ENCODE results near the gene MACF1.
A peak's percentile ranks its signal among the peaks of the same experiment; 100 is the strongest.

MACF1 gene

DNA sequence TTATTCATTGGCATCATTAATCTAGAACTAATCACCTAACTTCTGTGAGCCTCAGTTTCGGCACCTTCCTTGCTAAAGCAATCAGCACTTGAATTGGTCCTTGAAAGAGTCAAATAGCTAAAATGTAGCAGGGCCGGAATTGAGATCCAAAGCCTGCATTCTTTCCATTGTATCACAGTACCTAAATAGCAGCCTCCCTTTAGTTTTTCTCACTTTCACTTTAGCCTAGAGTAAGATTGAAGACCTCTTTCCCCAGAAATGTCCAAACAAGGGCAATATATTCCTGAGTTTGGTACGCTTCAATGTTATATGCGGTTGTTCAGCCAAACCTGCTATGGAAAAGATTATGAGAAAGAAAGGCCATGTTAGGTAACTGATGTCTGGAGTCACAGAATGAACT, 165.1 kb downstream of the MACF1 start:
- TF ChIP-seq, protein P1, sequence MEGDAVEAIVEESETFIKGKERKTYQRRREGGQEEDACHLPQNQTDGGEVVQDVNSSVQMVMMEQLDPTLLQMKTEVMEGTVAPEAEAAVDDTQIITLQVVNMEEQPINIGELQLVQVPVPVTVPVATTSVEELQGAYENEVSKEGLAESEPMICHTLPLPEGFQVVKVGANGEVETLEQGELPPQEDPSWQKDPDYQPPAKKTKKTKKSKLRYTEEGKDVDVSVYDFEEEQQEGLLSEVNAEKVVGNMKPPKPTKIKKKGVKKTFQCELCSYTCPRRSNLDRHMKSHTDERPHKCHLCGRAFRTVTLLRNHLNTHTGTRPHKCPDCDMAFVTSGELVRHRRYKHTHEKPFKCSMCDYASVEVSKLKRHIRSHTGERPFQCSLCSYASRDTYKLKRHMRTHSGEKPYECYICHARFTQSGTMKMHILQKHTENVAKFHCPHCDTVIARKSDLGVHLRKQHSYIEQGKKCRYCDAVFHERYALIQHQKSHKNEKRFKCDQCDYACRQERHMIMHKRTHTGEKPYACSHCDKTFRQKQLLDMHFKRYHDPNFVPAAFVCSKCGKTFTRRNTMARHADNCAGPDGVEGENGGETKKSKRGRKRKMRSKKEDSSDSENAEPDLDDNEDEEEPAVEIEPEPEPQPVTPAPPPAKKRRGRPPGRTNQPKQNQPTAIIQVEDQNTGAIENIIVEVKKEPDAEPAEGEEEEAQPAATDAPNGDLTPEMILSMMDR (IDR thresholded peaks at IDR 0.05; ENCODE audit: unreplicated experiment in 3 of 3), result no peak
- H3K36me3 Mint-ChIP-seq (ENCODE audit: low read depth), result peaks cover 65% of the 10 kb centered on the region
- no peaks in the 10 kb centered on the region for H3K27me3 Mint-ChIP-seq (ENCODE audit: low read depth)
- H3K4me1 Mint-ChIP-seq, result no peaks in the 10 kb centered on the region
- H3K27ac Mint-ChIP-seq, result no peak overlapping the region
- no peak overlapping the region for H3K4me3 Mint-ChIP-seq
- no peaks in the 10 kb centered on the region for H3K9me3 Mint-ChIP-seq

DNA sequence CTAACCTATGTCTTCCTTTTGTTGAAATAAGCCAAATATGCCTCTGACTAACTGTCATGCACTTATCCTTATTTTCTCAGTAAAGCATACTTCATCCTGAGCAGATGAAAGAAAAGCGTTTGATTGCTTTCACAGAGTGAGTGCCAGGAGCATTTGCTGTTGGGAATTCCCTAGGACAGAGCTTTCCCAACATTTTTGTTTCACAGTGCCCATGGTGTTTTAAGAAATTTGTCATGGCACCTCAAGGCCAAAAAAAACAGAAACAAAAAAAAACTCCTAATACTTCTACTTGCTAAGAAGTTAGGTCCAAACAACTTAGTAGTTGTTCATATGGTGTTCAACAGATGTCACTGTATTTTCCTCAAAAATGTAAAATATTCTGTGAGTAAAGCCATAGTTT, 166.1 kb downstream of the MACF1 start:
- no peaks in the 10 kb centered on the region for H3K9me3 Mint-ChIP-seq
- no peaks in the 10 kb centered on the region for H3K4me1 Mint-ChIP-seq
- H3K4me3 Mint-ChIP-seq, result no peak overlapping the region
- H3K27ac Mint-ChIP-seq, result no peak overlapping the region
- TF ChIP-seq, protein P1 (IDR thresholded peaks at IDR 0.05; ENCODE audit: unreplicated experiment in 3 of 3), result no peak
- no peaks in the 10 kb centered on the region for H3K27me3 Mint-ChIP-seq (ENCODE audit: low read depth)
- peaks cover 66% of the 10 kb centered on the region for H3K36me3 Mint-ChIP-seq (ENCODE audit: low read depth)

DNA sequence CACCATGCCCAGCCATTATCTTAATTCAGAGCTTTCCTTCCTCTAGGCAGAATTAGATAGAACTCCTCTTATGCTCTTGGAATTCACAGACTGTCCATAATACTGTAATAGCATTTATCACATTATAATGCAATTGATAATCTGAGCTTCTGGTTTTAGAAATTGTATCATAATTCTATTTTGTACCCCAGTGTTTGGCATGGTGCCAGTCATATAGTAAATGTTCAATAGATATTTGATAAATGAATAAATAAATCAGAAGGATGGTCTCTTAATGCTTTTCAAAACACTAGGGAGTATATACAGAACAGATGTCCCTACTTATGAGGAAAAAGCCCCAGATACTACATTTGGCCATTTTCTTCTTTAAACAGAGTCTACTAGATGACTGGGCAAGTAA, 167.6 kb downstream of the MACF1 start:
- H3K36me3 Mint-ChIP-seq (ENCODE audit: low read depth), result peaks cover 61% of the 10 kb centered on the region
- no peak overlapping the region for H3K27ac Mint-ChIP-seq
- H3K27me3 Mint-ChIP-seq (ENCODE audit: low read depth), result no peaks in the 10 kb centered on the region
- TF ChIP-seq, protein P1 (IDR thresholded peaks at IDR 0.05; ENCODE audit: unreplicated experiment in 3 of 3), result no peak
- no peak overlapping the region for H3K4me3 Mint-ChIP-seq
- no peaks in the 10 kb centered on the region for H3K4me1 Mint-ChIP-seq
- no peaks in the 10 kb centered on the region for H3K9me3 Mint-ChIP-seq

DNA sequence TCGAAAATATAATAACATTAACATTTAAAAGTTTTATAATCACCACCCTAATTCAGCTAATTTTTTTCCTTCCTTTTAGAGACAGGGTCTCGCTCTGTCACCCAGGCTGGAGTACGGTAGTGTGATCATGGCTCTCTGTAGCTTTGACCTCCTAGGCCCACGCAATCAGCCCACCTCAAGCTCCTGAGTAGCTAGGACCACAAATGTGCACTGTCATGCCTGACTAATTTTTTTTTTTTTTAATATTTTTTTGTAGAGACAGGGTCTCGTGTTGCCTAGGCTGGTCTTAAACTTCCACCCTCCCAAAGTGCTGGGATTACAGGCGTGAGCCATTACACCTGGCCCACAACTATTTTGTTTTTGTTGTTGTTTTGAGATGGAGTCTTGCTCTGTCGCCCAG, 172.2 kb downstream of the MACF1 start:
- Mint-ChIP-seq H3K27ac (no peak overlapping the region), H3K36me3 (ENCODE audit: low read depth) (peaks cover 48% of the 10 kb centered on the region), H3K9me3 (no peaks in the 10 kb centered on the region), H3K4me3 (no peak overlapping the region), H3K27me3 (ENCODE audit: low read depth) (no peaks in the 10 kb centered on the region), H3K4me1 (no peaks in the 10 kb centered on the region)
- TF ChIP-seq, protein P1 (IDR thresholded peaks at IDR 0.05; ENCODE audit: unreplicated experiment in 3 of 3), result no peak

DNA sequence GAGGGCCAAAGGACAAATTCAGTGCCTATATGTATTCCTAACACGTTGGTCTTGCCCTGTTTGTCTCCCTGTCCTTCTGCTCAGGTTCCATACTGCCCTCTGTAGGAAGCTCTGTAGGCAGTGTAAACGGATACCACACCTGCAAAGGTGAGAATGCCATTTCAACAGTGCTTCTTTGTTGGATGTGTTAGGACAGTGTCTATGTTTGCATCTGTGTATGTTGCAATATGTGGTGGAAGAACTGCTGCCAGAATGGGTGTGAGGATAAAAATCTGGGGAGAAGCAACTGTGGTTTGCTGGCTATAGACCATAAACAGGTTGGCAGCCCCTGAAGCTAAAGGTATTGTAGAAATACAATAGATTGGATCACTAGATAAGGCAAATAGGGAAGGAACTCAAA, 173.9 kb downstream of the MACF1 start:
- Mint-ChIP-seq H3K27ac (peak overlapping the region in 1 of 3 experiments; percentile 23), H3K4me3 (no peak overlapping the region)

DNA sequence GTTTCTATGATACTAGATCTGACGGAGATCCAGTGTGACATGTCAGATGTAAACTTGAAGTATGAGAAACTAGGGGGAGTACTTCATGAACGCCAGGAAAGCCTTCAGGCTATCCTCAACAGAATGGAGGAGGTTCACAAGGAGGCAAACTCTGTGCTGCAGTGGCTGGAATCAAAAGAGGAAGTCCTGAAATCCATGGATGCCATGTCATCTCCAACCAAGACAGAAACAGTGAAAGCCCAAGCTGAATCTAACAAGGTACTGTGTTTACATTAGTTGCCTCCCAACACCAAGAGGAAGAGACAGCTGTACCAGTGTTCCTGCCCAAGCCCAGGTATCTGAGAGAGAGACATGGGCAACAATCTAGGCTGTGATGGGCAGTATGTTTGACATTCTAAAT, 174.7 kb downstream of the MACF1 start:
- H3K27me3 Mint-ChIP-seq (ENCODE audit: low read depth), result no peaks in the 10 kb centered on the region
- peaks cover 53% of the 10 kb centered on the region for H3K36me3 Mint-ChIP-seq (ENCODE audit: low read depth)
- H3K27ac Mint-ChIP-seq, result no peak overlapping the region
- no peak overlapping the region for H3K4me3 Mint-ChIP-seq
- no peaks in the 10 kb centered on the region for H3K9me3 Mint-ChIP-seq
- H3K4me1 Mint-ChIP-seq, result no peaks in the 10 kb centered on the region
- TF ChIP-seq, protein P1 (IDR thresholded peaks at IDR 0.05; ENCODE audit: unreplicated experiment in 3 of 3), result no peak

More for the DNA sequence above, 173.9 kb downstream of the MACF1 start:
- Mint-ChIP-seq H3K4me1 (no peaks in the 10 kb centered on the region), H3K27me3 (ENCODE audit: low read depth) (no peaks in the 10 kb centered on the region), H3K36me3 (ENCODE audit: low read depth) (peaks cover 49% of the 10 kb centered on the region), H3K9me3 (no peaks in the 10 kb centered on the region)
- TF ChIP-seq, protein P1 (IDR thresholded peaks at IDR 0.05; ENCODE audit: unreplicated experiment in 3 of 3), result peak; percentile 19 to 45 (median 21)
